GM21723 (cell line): ENCODE data around the gene SLC35G2.
"Not testable (repeated sequence)": the region's sequence is repeated elsewhere in the genome, so short reads cannot be mapped to it uniquely, and the experiment has no call there.

Source experiments
- ATAC-seq: cut with Tn5 transposase; IDR thresholded peaks from one replicate; pipeline ENCODE4 v1.9.1; 2021; ENCODE audit warnings: mild to moderate bottlenecking, moderate library complexity; ENCODE audit not compliant: unreplicated experiment

Gene SLC35G2

GRCh38 chr3:136835089-136835812, 16.3 kb downstream of the SLC35G2 start:
- ATAC-seq, result no peak

GRCh38 chr3:136835813-136836510, 17.0 kb downstream of the SLC35G2 start:
- no peak for ATAC-seq

- ATAC-seq, result no peak
These were observed 17.7 kb downstream of the SLC35G2 start for GRCh38 chr3:136836511-136837156.

- ATAC-seq, result no peak
These were observed 20.0 kb downstream of the SLC35G2 start for GRCh38 chr3:136838641-136839555.

GRCh38 chr3:136839556-136839931, 20.6 kb downstream of the SLC35G2 start:
- ATAC-seq, result no peak

GRCh38 chr3:136840252-136840651, 21.3 kb downstream of the SLC35G2 start:
- no peak for ATAC-seq

- no peak for ATAC-seq
These were observed 23.4 kb downstream of the SLC35G2 start for GRCh38 chr3:136842294-136842693.

- ATAC-seq, result no peak
These were observed 25.8 kb downstream of the SLC35G2 start for GRCh38 chr3:136844724-136845123.

GRCh38 chr3:136852180-136852579, 33.3 kb downstream of the SLC35G2 start:
- no peak for ATAC-seq

GRCh38 chr3:136856665-136857064, 37.7 kb downstream of the SLC35G2 start:
- no peak for ATAC-seq

- ATAC-seq, result no peak
These were observed 39.5 kb downstream of the SLC35G2 start for GRCh38 chr3:136858381-136858780.

- ATAC-seq, result no peak
These were observed 41.6 kb downstream of the SLC35G2 start for GRCh38 chr3:136860541-136860940.

GRCh38 chr3:136861890-136862616, 43.1 kb downstream of the SLC35G2 start, which contains the start of gene NCK1:
Gene NCK1 (plus strand): TSS chr3:136862208. CDS start chr3:136928002, 65,794 bp downstream.
- peak; percentile 97 for ATAC-seq

GRCh38 chr3:136862617-136863322, 43.8 kb downstream of the SLC35G2 start:
- peak; percentile 34 for ATAC-seq

- no peak for ATAC-seq
These were observed 50.4 kb downstream of the SLC35G2 start for GRCh38 chr3:136869282-136869681.

GRCh38 chr3:136872258-136872657, 53.3 kb downstream of the SLC35G2 start:
- ATAC-seq, result not testable (repeated sequence)

- not testable (repeated sequence) for ATAC-seq
These were observed 60.6 kb downstream of the SLC35G2 start for GRCh38 chr3:136879510-136879909.

GRCh38 chr3:136882571-136882970, 63.6 kb downstream of the SLC35G2 start:
- ATAC-seq, result no peak

GRCh38 chr3:136883967-136884720, 65.2 kb downstream of the SLC35G2 start:
- ATAC-seq, result no peak
